HT-29 (cell line): ENCODE results near the gene NOA1. TPM values are rescaled to one million over a fixed set of nuclear protein-coding genes. Genes with fewer than 3 reads are reported as not detected.
A peak's percentile ranks its signal among the peaks of the same experiment; 100 is the strongest.

Experiments
- DNase-seq: peaks from one replicate; pipeline ENCODE4 v3.0.0-alpha.2; 2015; ENCODE audit warnings: low spot score
- total RNA-seq: library from RNA; depleted of rRNA; stranded (reverse); fragments of >200 nt; shearing (Covaris generic); gene quantifications from 2 replicates; pipeline ENCODE4 v1.2.3, GENCODE V29; 2014; rRNA removed

NOA1 gene
- 43.4 and 58.0 TPM in 2 replicates for total RNA-seq

- DNase-seq, result peak; percentile 99
These were observed at the start of gene NOA1 for GRCh38 chr4:56977321-56978012. TSS of gene NOA1 (minus strand) at chr4:56977606. CDS start at chr4:56977585, 21 bp downstream.

GRCh38 chr4:57023104-57023503 is 45.7 kb upstream of the NOA1 start:
- no peak for DNase-seq

GRCh38 chr4:57020467-57021101 is 43.2 kb upstream of the NOA1 start:
- no peak for DNase-seq

- no peak for DNase-seq
These were observed 41.6 kb upstream of the NOA1 start for GRCh38 chr4:57018980-57019379.

- DNase-seq, result no peak
These were observed 36.2 kb upstream of the NOA1 start for GRCh38 chr4:57013543-57014120.

- DNase-seq, result no peak
These were observed 22.3 kb upstream of the NOA1 start for GRCh38 chr4:56999751-57000150.

- no peak for DNase-seq
These were observed 18.1 kb upstream of the NOA1 start for GRCh38 chr4:56995525-56995924.

- no peak for DNase-seq
These were observed 12.9 kb upstream of the NOA1 start for GRCh38 chr4:56990109-56990905.

GRCh38 chr4:56986952-56987351 is 9.5 kb upstream of the NOA1 start:
- no peak for DNase-seq

GRCh38 chr4:56986192-56986591 is 8.8 kb upstream of the NOA1 start:
- DNase-seq, result no peak

GRCh38 chr4:56981795-56982201 is 4.4 kb upstream of the NOA1 start:
- no peak for DNase-seq

- DNase-seq, result peak; percentile 22
These were observed 2.1 kb upstream of the NOA1 start for GRCh38 chr4:56979421-56980072.

GRCh38 chr4:56978750-56979303 is 1.4 kb upstream of the NOA1 start, which contains the start of gene POLR2B:
TSS of gene POLR2B (plus strand) at chr4:56978896. CDS start at chr4:56978986, 90 bp downstream.
- peak; percentile 97 for DNase-seq

- peak; percentile 73 for DNase-seq
These were observed 527 bp downstream of the NOA1 start for GRCh38 chr4:56976837-56977320.

- DNase-seq, result peak; percentile 46
These were observed 1.0 kb downstream of the NOA1 start for GRCh38 chr4:56976283-56976836.

GRCh38 chr4:56973336-56973735 is 4.1 kb downstream of the NOA1 start:
- DNase-seq, result no peak

- DNase-seq, result no peak
These were observed 4.6 kb downstream of the NOA1 start for GRCh38 chr4:56972809-56973208.

GRCh38 chr4:56972389-56972788 is 5.0 kb downstream of the NOA1 start:
- DNase-seq, result no peak

GRCh38 chr4:56971383-56971782 is 6.0 kb downstream of the NOA1 start:
- DNase-seq, result no peak

- no peak for DNase-seq
These were observed 16.3 kb downstream of the NOA1 start for GRCh38 chr4:56961107-56961500.

GRCh38 chr4:56959100-56959499 is 18.3 kb downstream of the NOA1 start:
- DNase-seq, result no peak
